ENCODE measurements around the gene CSRNP2. TPM values are rescaled to one million over a fixed set of nuclear protein-coding genes. Genes with fewer than 3 reads are reported as not detected.

CSRNP2 gene
- total and polyA plus RNA-seq, 2 of the 4 experiments (the other 2 are of a cell fraction), result 14.0 to 21.7 TPM

DNA sequence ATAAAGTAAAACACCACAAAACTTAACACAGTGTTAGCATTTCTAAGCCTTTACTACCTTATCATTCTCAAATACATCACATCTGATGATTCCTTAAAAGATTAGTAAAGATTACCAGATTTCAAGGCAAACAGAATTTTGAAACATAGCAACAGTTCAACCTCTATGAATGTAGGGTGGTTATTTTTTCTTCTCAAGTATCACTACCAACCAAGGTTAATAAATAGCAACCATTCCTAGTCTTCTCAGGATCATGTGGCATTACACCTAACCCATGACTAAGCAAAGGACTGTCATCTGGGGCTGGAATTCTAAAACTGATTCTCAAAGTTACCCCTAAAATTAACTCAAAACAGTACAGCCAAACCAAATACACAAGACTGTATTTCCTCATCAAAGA, 39.4 kb upstream of the CSRNP2 start:
- peaks cover 5% of the 10 kb centered on the region; the same call in 1 of the 2 replicates for H3K9me1 ChIP-seq (ENCODE audit: insufficient read depth, low read length)
- H3K23ac ChIP-seq (ENCODE audit: low read depth, low read length), result no peak overlapping the region
- no peak overlapping the region for H3K14ac ChIP-seq (replicated peaks; ENCODE audit: low read depth, low read length)
- no peak overlapping the region for H3K18ac ChIP-seq (ENCODE audit: low read depth, low read length)
- in situ Hi-C loops (cut with MboI; ENCODE audit: low sequenced_read_pairs) (no loop called here), intact Hi-C loops (cut with micrococcal nuclease) (no loop called here), dilution Hi-C loops (cut with HindIII; ENCODE audit: low sequenced_read_pairs, unreplicated experiment) (no loop called here)
- no peak overlapping the region for H2BK15ac ChIP-seq (ENCODE audit: low read depth, low read length)
- no peak overlapping the region for H4K91ac ChIP-seq (ENCODE audit: insufficient read depth, low read depth, low read length)
- no peak overlapping the region for H4K8ac ChIP-seq (ENCODE audit: low read depth in 2 of 2, low read length in 2 of 2)
- no peak overlapping the region for H3K4ac ChIP-seq (ENCODE audit: low read depth, low read length)
- DNase-seq (no peak), ATAC-seq (ENCODE audit: low read depth) (no peak)
- TF ChIP-seq, protein P1, sequence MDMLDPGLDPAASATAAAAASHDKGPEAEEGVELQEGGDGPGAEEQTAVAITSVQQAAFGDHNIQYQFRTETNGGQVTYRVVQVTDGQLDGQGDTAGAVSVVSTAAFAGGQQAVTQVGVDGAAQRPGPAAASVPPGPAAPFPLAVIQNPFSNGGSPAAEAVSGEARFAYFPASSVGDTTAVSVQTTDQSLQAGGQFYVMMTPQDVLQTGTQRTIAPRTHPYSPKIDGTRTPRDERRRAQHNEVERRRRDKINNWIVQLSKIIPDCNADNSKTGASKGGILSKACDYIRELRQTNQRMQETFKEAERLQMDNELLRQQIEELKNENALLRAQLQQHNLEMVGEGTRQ (IDR thresholded peaks at IDR 0.05; ENCODE audit: low read depth, low read length), result no peak
- no peak for TF ChIP-seq NFE2L2 (IDR thresholded peaks at IDR 0.05; ENCODE audit: low read depth, low read length)
- TF ChIP-seq RFX5 (IDR thresholded peaks at IDR 0.05; ENCODE audit: low read depth, low read length), result no peak
- TF ChIP-seq, protein P2, sequence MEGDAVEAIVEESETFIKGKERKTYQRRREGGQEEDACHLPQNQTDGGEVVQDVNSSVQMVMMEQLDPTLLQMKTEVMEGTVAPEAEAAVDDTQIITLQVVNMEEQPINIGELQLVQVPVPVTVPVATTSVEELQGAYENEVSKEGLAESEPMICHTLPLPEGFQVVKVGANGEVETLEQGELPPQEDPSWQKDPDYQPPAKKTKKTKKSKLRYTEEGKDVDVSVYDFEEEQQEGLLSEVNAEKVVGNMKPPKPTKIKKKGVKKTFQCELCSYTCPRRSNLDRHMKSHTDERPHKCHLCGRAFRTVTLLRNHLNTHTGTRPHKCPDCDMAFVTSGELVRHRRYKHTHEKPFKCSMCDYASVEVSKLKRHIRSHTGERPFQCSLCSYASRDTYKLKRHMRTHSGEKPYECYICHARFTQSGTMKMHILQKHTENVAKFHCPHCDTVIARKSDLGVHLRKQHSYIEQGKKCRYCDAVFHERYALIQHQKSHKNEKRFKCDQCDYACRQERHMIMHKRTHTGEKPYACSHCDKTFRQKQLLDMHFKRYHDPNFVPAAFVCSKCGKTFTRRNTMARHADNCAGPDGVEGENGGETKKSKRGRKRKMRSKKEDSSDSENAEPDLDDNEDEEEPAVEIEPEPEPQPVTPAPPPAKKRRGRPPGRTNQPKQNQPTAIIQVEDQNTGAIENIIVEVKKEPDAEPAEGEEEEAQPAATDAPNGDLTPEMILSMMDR (conservative IDR thresholded peaks at IDR 0.05; ENCODE audit: low read depth, low read length), result no peak
- no peak for TF ChIP-seq CEBPB (IDR thresholded peaks at IDR 0.05; ENCODE audit: low read depth, low read length)
- TF ChIP-seq RAD21 (IDR thresholded peaks at IDR 0.05; ENCODE audit: low read length), result no peak
- no peak for TF ChIP-seq CHD1 (IDR thresholded peaks at IDR 0.05; ENCODE audit: low read depth, low read length)
- TF ChIP-seq BHLHE40 (IDR thresholded peaks at IDR 0.05; ENCODE audit: low read depth, low read length), result no peak
- TF ChIP-seq FOS (IDR thresholded peaks at IDR 0.05; ENCODE audit: low read depth, low read length), result no peak
- TF ChIP-seq, protein P3, sequence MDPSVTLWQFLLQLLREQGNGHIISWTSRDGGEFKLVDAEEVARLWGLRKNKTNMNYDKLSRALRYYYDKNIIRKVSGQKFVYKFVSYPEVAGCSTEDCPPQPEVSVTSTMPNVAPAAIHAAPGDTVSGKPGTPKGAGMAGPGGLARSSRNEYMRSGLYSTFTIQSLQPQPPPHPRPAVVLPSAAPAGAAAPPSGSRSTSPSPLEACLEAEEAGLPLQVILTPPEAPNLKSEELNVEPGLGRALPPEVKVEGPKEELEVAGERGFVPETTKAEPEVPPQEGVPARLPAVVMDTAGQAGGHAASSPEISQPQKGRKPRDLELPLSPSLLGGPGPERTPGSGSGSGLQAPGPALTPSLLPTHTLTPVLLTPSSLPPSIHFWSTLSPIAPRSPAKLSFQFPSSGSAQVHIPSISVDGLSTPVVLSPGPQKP (IDR thresholded peaks at IDR 0.05; ENCODE audit: borderline replicate concordance, low read depth, low read length), result no peak
- TF ChIP-seq MAFK (IDR thresholded peaks at IDR 0.05; ENCODE audit: low read depth, low read length), result no peak
- H4K5ac ChIP-seq (ENCODE audit: low read depth, low read length), result no peak overlapping the region
- peaks cover 4 to 22% of the 10 kb centered on the region in 2 experiments; a peak in 1 of 4 replicates for H3K79me1 ChIP-seq (ENCODE audit: low read depth in 1 of 2, low read length in 2 of 2)
- H3K27ac ChIP-seq (ENCODE audit: insufficient read depth, low read length), result no peak overlapping the region
- no peak overlapping the region for H2BK20ac ChIP-seq (ENCODE audit: low read depth, low read length)
- H4K20me1 ChIP-seq (ENCODE audit: insufficient read depth, low read length), result peaks cover 7% of the 10 kb centered on the region; the same call in 1 of the 2 replicates
- no peak overlapping the region for H3K4me3 ChIP-seq (ENCODE audit: insufficient read depth, low read depth, low read length)
- peaks cover 6% of the 10 kb centered on the region; the same call in 1 of the 2 replicates for H3K36me3 ChIP-seq (ENCODE audit: control insufficient read depth, insufficient read depth, low read length)
- no peak overlapping the region for H2BK120ac ChIP-seq (ENCODE audit: low read depth, low read length)
- H3K4me1 ChIP-seq (ENCODE audit: control insufficient read depth, insufficient read depth, low read length), result peaks cover 4% of the 10 kb centered on the region
- no peak overlapping the region for H3K4me2 ChIP-seq (ENCODE audit: low read depth, low read length)
- H2BK5ac ChIP-seq (ENCODE audit: low read depth, low read length, poor library complexity, severe bottlenecking), result no peak overlapping the region
- H3K9ac ChIP-seq (ENCODE audit: low read depth, low read length), result no peak overlapping the region
- ChIA-PET CTCF (no interaction called here), POLR2A (ENCODE audit: unreplicated experiment) (no interaction called here)
- no peak overlapping the region for H2AK9ac ChIP-seq (replicated peaks; ENCODE audit: low read depth, low read length, poor library complexity)
- no peak overlapping the region for H2AK5ac ChIP-seq (ENCODE audit: low read depth, low read length)
- H3K27me3 ChIP-seq (ENCODE audit: control insufficient read depth, insufficient read depth, low read length), result no peaks in the 10 kb centered on the region
- no peak overlapping the region for H2AFZ ChIP-seq (replicated peaks; ENCODE audit: low read length, poor library complexity)
- H3K9me3 ChIP-seq (ENCODE audit: control insufficient read depth, insufficient read depth, low read length), result no peaks in the 10 kb centered on the region
- H3K56ac ChIP-seq (ENCODE audit: extremely low read depth, insufficient read depth, low read length), result no peak overlapping the region
- BruUV-seq (replicated peaks), result no TSS peak
